HEK293 (cell line): ENCODE results near the gene CHRNA4.

ENCODE experiments used
- CTCF ChIA-PET: fragments of 350-600 bp; formaldehyde crosslinking; extraction: SDS; loops from one replicate; lab custom pipeline; 2021; ENCODE audit warnings: antibody characterized with exemption; lab: Yijun Ruan, JAX
- POLR2A ChIA-PET: fragments of 300-600 bp; formaldehyde crosslinking; extraction: SDS; loops from one replicate; lab custom pipeline; 2020; ENCODE audit warnings: antibody characterized with exemption, inconsistent platforms; lab: Yijun Ruan, JAX
- H3K27ac ChIP-seq: fragments of 200-500 bp; sonication (Bioruptor generic); 2 replicates; pipeline ENCODE4 v1.5.1; 2014; ENCODE audit warnings: low read depth, low read length, control low read depth, inconsistent platforms; ENCODE audit errors: extremely low read depth
- H3K36me3 ChIP-seq, 2 experiments: fragments of 200-500 bp in 1 of 2; sonication (Bioruptor generic) in 1 of 2; 1 replicate in 1 of 2; 2 replicates in 1 of 2; pipeline ENCODE4 v1.5.1; 2014 to 2017; ENCODE audit warnings: inconsistent platforms in 2 of 2, low read length in 2 of 2; ENCODE audit not compliant: control insufficient read depth in 2 of 2, insufficient read depth in 1 of 2
- H3K4me1 ChIP-seq: fragments of 200-500 bp; sonication (Bioruptor generic); 2 replicates; pipeline ENCODE4 v1.5.1; 2014; ENCODE audit warnings: mild to moderate bottlenecking, low read length, inconsistent platforms; ENCODE audit not compliant: control insufficient read depth, insufficient read depth
- H3K4me3 ChIP-seq: 2 replicates; pipeline ENCODE4 v1.5.1; 2011; ENCODE audit warnings: low read depth, mild to moderate bottlenecking, control low read depth, low read length, moderate library complexity
- H3K9me3 ChIP-seq: fragments of 200-500 bp; sonication (Bioruptor generic); 2 replicates; pipeline ENCODE4 v1.5.1; 2014; ENCODE audit warnings: low read depth, low read length, inconsistent platforms; ENCODE audit not compliant: control insufficient read depth, insufficient read depth
- BCL11A ChIP-seq: fragments of 450-650 bp; formaldehyde crosslinking; IDR thresholded peaks from 2 replicates; pipeline ENCODE4 v1.5.1; 2016; ENCODE audit warnings: low read depth, missing biosample characterization, missing genetic modification characterization
- CTCF ChIP-seq: fragments of 450-650 bp; formaldehyde crosslinking; IDR thresholded peaks from 2 replicates; pipeline ENCODE4 v1.5.1; 2016; ENCODE audit warnings: missing biosample characterization, missing genetic modification characterization
- GLI4 ChIP-seq: fragments of 450-650 bp; formaldehyde crosslinking; IDR thresholded peaks from 2 replicates; pipeline ENCODE4 v1.5.1; 2016; ENCODE audit warnings: missing biosample characterization, missing genetic modification characterization
- HOXC10 ChIP-seq: sonication (generic); formaldehyde crosslinking; IDR thresholded peaks from 2 replicates; pipeline ENCODE4 v1.8.1; 2023; ENCODE audit warnings: mild to moderate bottlenecking, missing genetic modification reagents
- KLF1 ChIP-seq: fragments of 450-650 bp; formaldehyde crosslinking; IDR thresholded peaks from 2 replicates; pipeline ENCODE4 v1.5.1; 2016; ENCODE audit warnings: missing biosample characterization, missing genetic modification characterization
- KLF8 ChIP-seq: fragments of 450-650 bp; formaldehyde crosslinking; IDR thresholded peaks from 2 replicates; pipeline ENCODE4 v1.5.1; 2016; ENCODE audit warnings: missing biosample characterization, missing genetic modification characterization
- OSR2 ChIP-seq: fragments of 450-650 bp; formaldehyde crosslinking; IDR thresholded peaks from 2 replicates; pipeline ENCODE4 v1.5.1; 2016; ENCODE audit warnings: missing biosample characterization, missing genetic modification characterization
- RBAK ChIP-seq: fragments of 450-650 bp; formaldehyde crosslinking; IDR thresholded peaks from 2 replicates; pipeline ENCODE4 v1.5.1; 2016; ENCODE audit warnings: missing biosample characterization, missing genetic modification characterization
- REPIN1 ChIP-seq: fragments of 450-650 bp; formaldehyde crosslinking; IDR thresholded peaks from 2 replicates; pipeline ENCODE4 v1.5.1; 2017; ENCODE audit warnings: missing biosample characterization, missing genetic modification characterization, low read depth
- TRIM28 ChIP-seq: IDR thresholded peaks from 2 replicates; pipeline ENCODE4 v1.6.1; 2011; ENCODE audit warnings: low read length, control low read depth, borderline replicate concordance
- ZBTB11 ChIP-seq: fragments of 450-650 bp; formaldehyde crosslinking; conservative IDR thresholded peaks from 2 replicates; pipeline ENCODE4 v1.5.1; 2016; ENCODE audit warnings: low read depth, missing biosample characterization, missing genetic modification characterization
- ZBTB26 ChIP-seq: fragments of 450-650 bp; formaldehyde crosslinking; optimal IDR thresholded peaks from 2 replicates; pipeline ENCODE3; 2016; ENCODE audit warnings: missing biosample characterization, mild to moderate bottlenecking, missing genetic modification characterization
- ZBTB48 ChIP-seq: fragments of 450-650 bp; formaldehyde crosslinking; IDR thresholded peaks from 2 replicates; pipeline ENCODE4 v1.5.1; 2016; ENCODE audit warnings: missing biosample characterization, missing genetic modification characterization
- ZNF148 ChIP-seq: fragments of 450-650 bp; formaldehyde crosslinking; IDR thresholded peaks from 2 replicates; pipeline ENCODE4 v1.5.0; 2017; ENCODE audit warnings: missing biosample characterization, missing genetic modification characterization, borderline replicate concordance
- ZNF184 ChIP-seq: fragments of 450-650 bp; IDR thresholded peaks from 2 replicates; pipeline ENCODE4 v1.5.1; 2018; ENCODE audit warnings: missing biosample characterization, mild to moderate bottlenecking, missing genetic modification characterization
- ZNF549 ChIP-seq: fragments of 450-650 bp; IDR thresholded peaks from 2 replicates; pipeline ENCODE4 v1.5.1; 2018; ENCODE audit warnings: missing biosample characterization, missing genetic modification characterization, mild to moderate bottlenecking, inconsistent platforms, moderate library complexity
- ZNF558 ChIP-seq: fragments of 450-650 bp; formaldehyde crosslinking; IDR thresholded peaks from 2 replicates; pipeline ENCODE4 v1.5.1; 2016; ENCODE audit warnings: missing biosample characterization, missing genetic modification characterization
- ZNF629 ChIP-seq: fragments of 450-650 bp; formaldehyde crosslinking; IDR thresholded peaks from 2 replicates; pipeline ENCODE4 v1.5.1; 2017; ENCODE audit warnings: missing biosample characterization, missing genetic modification characterization
- ZNF692 ChIP-seq: fragments of 450-650 bp; formaldehyde crosslinking; IDR thresholded peaks from 2 replicates; pipeline ENCODE4 v1.5.1; 2016; ENCODE audit warnings: missing biosample characterization, missing genetic modification characterization
- ZNF785 ChIP-seq: fragments of 450-650 bp; formaldehyde crosslinking; IDR thresholded peaks from 2 replicates; pipeline ENCODE4 v1.5.1; 2016; ENCODE audit warnings: missing biosample characterization, missing genetic modification characterization
- ZSCAN30 ChIP-seq: fragments of 450-650 bp; IDR thresholded peaks from 2 replicates; pipeline ENCODE4 v1.5.1; 2018; ENCODE audit warnings: missing biosample characterization, mild to moderate bottlenecking, missing genetic modification characterization, moderate library complexity
- ZXDB ChIP-seq: fragments of 450-650 bp; formaldehyde crosslinking; IDR thresholded peaks from 2 replicates; pipeline ENCODE4 v1.5.1; 2016; ENCODE audit warnings: missing biosample characterization, missing genetic modification characterization

The CHRNA4 gene

GRCh38 chr20:63348828-63349515 lies 12.2 kb downstream of the CHRNA4 start (continued):
- TF ChIP-seq CTCF = no peak
- no peak for TF ChIP-seq ZBTB48 (tag by site-specific recombination)
- no peak for TF ChIP-seq REPIN1 (tag by site-specific recombination)
- no peak for TF ChIP-seq ZNF549 (tag by site-specific recombination)
- no peak for TF ChIP-seq TRIM28
- no peak for TF ChIP-seq KLF1 (tag by site-specific recombination)

- H3K4me1 ChIP-seq = no peaks in the 10 kb centered on the region
- H3K4me3 ChIP-seq = no peak overlapping the region
- TF ChIP-seq ZXDB (tag by site-specific recombination) (no peak), OSR2 (tag by site-specific recombination) (no peak), BCL11A (tag by site-specific recombination) (no peak), ZBTB26 (tag by site-specific recombination) (no peak), ZNF558 (tag by site-specific recombination) (no peak), ZNF549 (tag by site-specific recombination) (no peak), ZSCAN30 (tag by site-specific recombination) (no peak), ZNF692 (tag by site-specific recombination) (no peak), ZNF184 (tag by site-specific recombination) (no peak), RBAK (no peak), ZNF785 (tag by site-specific recombination) (no peak), KLF8 (tag by site-specific recombination) (no peak), HOXC10 (CRISPR knock-in tag) (no peak), ZNF148 (tag by site-specific recombination) (no peak), GLI4 (tag by site-specific recombination) (no peak), ZBTB11 (tag by site-specific recombination) (no peak), ZNF629 (tag by site-specific recombination) (no peak)
- CTCF ChIA-PET = no interaction called here
- POLR2A ChIA-PET = no interaction called here
- H3K27ac ChIP-seq = no peak overlapping the region
- H3K36me3 ChIP-seq = no peaks in the 10 kb centered on the region
- no peaks in the 10 kb centered on the region for H3K9me3 ChIP-seq
These were observed 13.0 kb downstream of the CHRNA4 start for GRCh38 chr20:63347950-63348827.
